IPS-NIHi7 (cell line): Measurements from ENCODE around the gene PCDHGA1.

Source experiments
- DNase-seq: peaks from one replicate; pipeline ENCODE4 v3.0.0; 2012; ENCODE audit warnings: mixed read lengths; ENCODE audit errors: extremely low spot score

PCDHGA1 gene

GRCh38 chr5:141490771-141491170 is 160.5 kb downstream of the PCDHGA1 start:
- no peak for DNase-seq

- DNase-seq, result peak; percentile 43
Observed at GRCh38 chr5:141491323-141492167, 161.2 kb downstream of the PCDHGA1 start.

- DNase-seq, result peak; percentile 23
Observed at GRCh38 chr5:141492168-141492885, 162.0 kb downstream of the PCDHGA1 start.

- DNase-seq, result no peak
Observed at GRCh38 chr5:141493500-141494422, 163.4 kb downstream of the PCDHGA1 start.

- peak; percentile 42 for DNase-seq
Observed at GRCh38 chr5:141494761-141495452, 164.6 kb downstream of the PCDHGA1 start.

- no peak for DNase-seq
Observed at GRCh38 chr5:141495453-141495811, 165.1 kb downstream of the PCDHGA1 start.

- peak; percentile 63 for DNase-seq
Observed at GRCh38 chr5:141496038-141496437, 165.7 kb downstream of the PCDHGA1 start.

- no peak for DNase-seq
Observed at GRCh38 chr5:141501761-141502160, 171.4 kb downstream of the PCDHGA1 start.

- no peak for DNase-seq
Observed at GRCh38 chr5:141503681-141504080, 173.4 kb downstream of the PCDHGA1 start.

- DNase-seq, result no peak
Observed at GRCh38 chr5:141504216-141504615, 173.9 kb downstream of the PCDHGA1 start.

GRCh38 chr5:141506381-141507155 is 176.3 kb downstream of the PCDHGA1 start:
- DNase-seq, result no peak

GRCh38 chr5:141507387-141508091 is 177.2 kb downstream of the PCDHGA1 start:
- DNase-seq, result no peak

- no peak for DNase-seq
Observed at GRCh38 chr5:141508440-141508797, 178.1 kb downstream of the PCDHGA1 start.

GRCh38 chr5:141508798-141509611 is 178.7 kb downstream of the PCDHGA1 start:
- peak; percentile 74 for DNase-seq

GRCh38 chr5:141510160-141510559 is 179.8 kb downstream of the PCDHGA1 start:
- DNase-seq, result no peak

GRCh38 chr5:141510850-141511601 is 180.7 kb downstream of the PCDHGA1 start:
- no peak for DNase-seq

GRCh38 chr5:141511771-141512325 is 181.5 kb downstream of the PCDHGA1 start:
- DNase-seq, result no peak

- DNase-seq, result peak; percentile 91
Observed at GRCh38 chr5:141512390-141512910, 182.1 kb downstream of the PCDHGA1 start.
